ENCODE results near the gene ZNF674.

GRCh38 chrX:46580613-46581012 is 35.4 kb upstream of the ZNF674 start:
- no peak for TF ChIP-seq CTCF (conservative IDR thresholded peaks at IDR 0.05 in 1 of 2, IDR thresholded peaks at IDR 0.05 in 1 of 2; ENCODE audit: low read depth in 1 of 2, low read length in 2 of 2)
- no peak for TF ChIP-seq EZH2 (IDR thresholded peaks at IDR 0.05; ENCODE audit: low read length, missing control alignments)

Measured in fibroblast of lung (primary cell).